ENCODE measurements around the gene TNF. TPM values are rescaled to one million over a fixed set of nuclear protein-coding genes. Genes with fewer than 3 reads are reported as not detected.
A peak's percentile ranks its signal among the peaks of the same experiment; 100 is the strongest.

The TNF gene
- total and polyA plus RNA-seq, 2 of the 13 experiments (the other 11 are each of a cell fraction or from before 2014, with no cell fraction given), result not detected

- no peak for TF ChIP-seq ZBTB8A (CRISPR knock-in tag; IDR thresholded peaks at IDR 0.05; ENCODE audit: borderline replicate concordance, low read depth)
- TF ChIP-seq NR1H2 (CRISPR knock-in tag; IDR thresholded peaks at IDR 0.05; ENCODE audit: borderline replicate concordance, low read depth), result no peak
- TF ChIP-seq MAFK (conservative IDR thresholded peaks at IDR 0.05 in 1 of 2, IDR thresholded peaks at IDR 0.05 in 1 of 2; ENCODE audit: low read length in 2 of 2), result no peak
- no peak for TF ChIP-seq ZNF225 (CRISPR knock-in tag; IDR thresholded peaks at IDR 0.05)
- TF ChIP-seq ZNF513 (CRISPR knock-in tag; conservative IDR thresholded peaks at IDR 0.05), result no peak
- no peak for TF ChIP-seq SP1 (IDR thresholded peaks at IDR 0.05)
- TF ChIP-seq SP1 (CRISPR knock-in tag; IDR thresholded peaks at IDR 0.05), result peak; percentile 31
- 0 out of 2 replicates have a peak, but pooled peaks have one; percentile 35 for TF ChIP-seq ZSCAN9 (CRISPR knock-in tag; IDR thresholded peaks at IDR 0.05; ENCODE audit: borderline replicate concordance)
- no peak for TF ChIP-seq ZBTB3 (CRISPR knock-in tag; IDR thresholded peaks at IDR 0.05; ENCODE audit: borderline replicate concordance, low read depth)
- no peak for TF ChIP-seq NFYC (CRISPR knock-in tag; IDR thresholded peaks at IDR 0.05)
- 0 out of 2 replicates have a peak, but pooled peaks have one; percentile 26 for TF ChIP-seq ZNF460 (CRISPR knock-in tag; IDR thresholded peaks at IDR 0.05; ENCODE audit: borderline replicate concordance)
- no peak for TF ChIP-seq MNT (IDR thresholded peaks at IDR 0.05)
- TF ChIP-seq ZNF577 (CRISPR knock-in tag; IDR thresholded peaks at IDR 0.05; ENCODE audit: borderline replicate concordance, low read depth), result peak; percentile 77; the same call in 1 of the 2 replicates
- TF ChIP-seq NR2F6 (IDR thresholded peaks at IDR 0.05), result no peak
- no peak for TF ChIP-seq NR2F6 (CRISPR knock-in tag; IDR thresholded peaks at IDR 0.05)
- TF ChIP-seq CENPBD1 (CRISPR knock-in tag; IDR thresholded peaks at IDR 0.05; ENCODE audit: borderline replicate concordance, low read depth), result peak; percentile 86; the same call in 1 of the 2 replicates
- no peak for TF ChIP-seq ZFP36L1 (CRISPR knock-in tag; IDR thresholded peaks at IDR 0.05)
- TF ChIP-seq ZBTB42 (CRISPR knock-in tag; IDR thresholded peaks at IDR 0.05), result no peak
- TF ChIP-seq RAD51 (IDR thresholded peaks at IDR 0.05; ENCODE audit: borderline replicate concordance), result no peak
- TF ChIP-seq ZNF362 (CRISPR knock-in tag; IDR thresholded peaks at IDR 0.05; ENCODE audit: borderline replicate concordance), result no peak
- no peak for TF ChIP-seq ZSCAN12 (CRISPR knock-in tag; IDR thresholded peaks at IDR 0.05)
- TF ChIP-seq IRF2 (CRISPR knock-in tag; IDR thresholded peaks at IDR 0.05), result no peak
- TF ChIP-seq ZFP90 (CRISPR knock-in tag; IDR thresholded peaks at IDR 0.05; ENCODE audit: borderline replicate concordance), result no peak; the same call in 1 of the 2 replicates
- TF ChIP-seq KLF12 (CRISPR knock-in tag; IDR thresholded peaks at IDR 0.05; ENCODE audit: borderline replicate concordance), result peak; percentile 69; the same call in 1 of the 2 replicates
- peak; percentile 73 for TF ChIP-seq MYC (CRISPR knock-in tag; IDR thresholded peaks at IDR 0.05; ENCODE audit: borderline replicate concordance)
- TF ChIP-seq SKI (IDR thresholded peaks at IDR 0.05; ENCODE audit: partially characterized antibody), result peak; percentile 45
- TF ChIP-seq MAFG (CRISPR knock-in tag; IDR thresholded peaks at IDR 0.05), result no peak
Observed at GRCh38 chr6:31620586-31621319, 45.4 kb downstream of the TNF start, which contains the start of gene PRRC2A (continued).
